K562 treated with DMSO at 1 percent for 12 hours (cell line): ENCODE measurements around the gene EXOSC6. TPM values are rescaled to one million over a fixed set of nuclear protein-coding genes. Genes with fewer than 3 reads are reported as not detected.

Source experiments
- total RNA-seq: library from RNA; unstranded; fragments of 300-600 nt; gene quantifications from 2 replicates; pipeline ENCODE4 v1.2.3, GENCODE V29; 2022; ENCODE audit not compliant: insufficient read depth

Gene EXOSC6
- total RNA-seq, result 15.2 and 24.5 TPM in 2 replicates

GRCh38 chr16:70251629-70252354 lies at the start of gene EXOSC6:
Gene EXOSC6, minus strand, starts transcription at chr16:70251940. Its CDS starts 40 bp downstream, at chr16:70251900.

DNA sequence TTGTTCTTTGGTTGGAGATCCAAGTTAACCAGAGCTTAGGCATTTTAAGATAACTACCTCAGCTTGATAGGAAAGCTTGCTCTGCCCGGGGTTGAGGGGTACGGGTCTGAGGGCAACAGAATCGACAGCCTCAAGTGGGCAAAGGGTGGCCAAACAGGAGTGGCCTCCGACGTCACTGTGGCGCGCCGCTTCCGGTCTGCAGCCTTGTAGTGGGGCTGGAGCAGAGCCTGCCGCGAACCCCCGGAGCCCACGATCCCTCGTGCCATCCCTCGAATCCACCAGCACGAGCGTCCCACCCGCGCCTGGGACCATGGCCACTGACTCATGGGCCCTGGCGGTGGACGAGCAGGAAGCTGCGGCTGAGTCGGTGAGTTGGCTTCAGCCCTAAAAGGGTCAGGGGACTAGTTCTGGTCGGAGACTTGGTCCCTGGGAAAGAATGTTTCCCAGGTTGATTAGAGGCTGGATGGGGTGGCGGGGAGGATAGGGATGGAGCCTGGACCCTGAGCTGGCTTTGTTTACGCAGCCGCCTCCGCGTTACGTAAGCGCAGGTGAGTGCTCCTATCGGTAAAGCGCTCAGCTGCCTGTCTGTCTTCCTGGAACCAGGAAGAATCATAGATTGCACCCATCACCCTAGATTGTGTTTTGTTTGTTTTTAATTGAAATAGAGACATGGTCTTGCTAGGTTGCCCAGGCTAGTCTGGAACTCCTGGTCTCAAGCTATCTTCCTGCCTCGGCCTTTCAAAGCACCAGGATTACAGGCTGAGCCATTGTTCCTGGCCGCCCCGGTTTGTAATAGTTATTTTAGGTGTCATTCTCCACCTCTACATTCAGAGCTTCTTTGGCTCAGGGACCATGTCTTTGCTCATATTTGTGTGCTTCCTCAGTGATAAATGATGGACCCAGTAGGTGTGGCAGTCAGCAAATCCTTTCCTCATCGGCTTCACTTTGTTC lies 47.5 kb upstream of the EXOSC6 start, which contains the start of gene DDX19B:
TSS of gene DDX19B (plus strand) at position 199 of the 951 bp plus-strand sequence. CDS start at position 311, 112 bp downstream.

DNA sequence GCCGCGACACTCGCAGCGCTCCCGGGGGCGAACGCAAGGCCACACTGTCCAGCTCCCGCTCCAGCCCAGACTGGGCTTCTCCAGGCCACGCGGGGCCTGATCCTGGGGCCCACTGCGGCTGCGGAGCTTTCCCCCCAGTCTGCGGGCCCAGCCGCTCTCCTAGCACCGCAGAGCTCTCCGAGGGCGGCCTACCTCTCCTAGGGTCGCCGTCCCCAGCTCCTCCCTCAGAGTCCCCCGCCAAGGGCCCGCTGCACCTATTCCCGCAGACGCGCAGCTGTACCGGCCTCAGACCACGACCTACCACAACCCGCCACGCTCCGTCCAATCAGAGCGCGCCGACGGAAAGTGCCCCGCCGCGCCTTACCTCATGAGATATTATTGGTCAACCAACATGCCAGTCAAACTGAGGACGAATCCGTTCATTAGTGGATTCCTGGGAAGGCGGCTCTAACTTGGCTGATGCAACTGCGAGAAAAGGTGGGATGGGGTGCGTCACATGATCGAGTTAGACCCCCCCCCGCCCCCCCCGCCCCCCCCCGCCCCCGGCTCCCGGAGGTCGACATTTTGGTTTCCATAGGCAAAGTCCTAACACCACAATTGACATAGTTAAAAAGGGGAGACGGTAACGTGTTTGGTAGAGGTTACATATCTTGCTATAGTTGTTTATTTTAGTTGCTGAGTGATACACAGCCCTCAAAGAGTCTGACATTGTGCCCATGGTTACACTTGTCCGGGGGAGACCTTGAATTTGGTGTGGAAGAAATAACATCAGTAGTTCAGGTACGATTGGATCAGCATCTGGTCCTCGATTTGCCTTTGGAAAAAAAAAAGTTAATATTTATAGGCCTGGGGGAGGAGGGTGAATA lies 37.7 kb upstream of the EXOSC6 start, which contains the start of gene AARS1:
TSS of gene AARS1 (minus strand) at position 278 of the 866 bp plus-strand sequence. CDS start 6,743 bp downstream, outside the sequence.

Other genes starting within 250 kb of the EXOSC6 start
- gene PDPR, start 137.6 kb downstream of the EXOSC6 start, total RNA-seq, result 4.8 and 28.8 TPM in 2 replicates
- 0.28 and 0.53 TPM in 2 replicates for gene CLEC18C, start 78.2 kb downstream of the EXOSC6 start, total RNA-seq
- 209 and 312 TPM in 2 replicates for gene AARS1, start 37.6 kb upstream of the EXOSC6 start, total RNA-seq
- 17.1 and 27.3 TPM in 2 replicates for gene DDX19B, start 47.2 kb upstream of the EXOSC6 start, total RNA-seq
- gene DDX19A, start 95.0 kb upstream of the EXOSC6 start, total RNA-seq, result 25.2 and 37.2 TPM in 2 replicates
- gene ST3GAL2, start 187.2 kb upstream of the EXOSC6 start, total RNA-seq, result 45.4 and 73.9 TPM in 2 replicates
- 6.1 and 9.1 TPM in 2 replicates for gene FCSK, start 202.7 kb upstream of the EXOSC6 start, total RNA-seq